D721Med (cell line): ENCODE data around the gene TMUB1.

Experiments used
- DNase-seq: peaks from one replicate; pipeline ENCODE4 v3.0.0; 2011; ENCODE audit warnings: low spot score; ENCODE audit not compliant: insufficient read length
- FAIRE-seq: peaks from 2 replicates; lab custom pipeline; 2011; peaks lifted over from hg19 to GRCh38; lab: Jason Lieb, UNC
- TF ChIP-seq, protein P1 (sequence below): IDR thresholded peaks from 2 replicates; pipeline ENCODE4 v1.5.1; 2012; ENCODE audit warnings: mild to moderate bottlenecking, control low read depth; ENCODE audit not compliant: insufficient read depth; ENCODE audit errors: missing control alignments

Gene TMUB1

GRCh38 chr7:151034312-151035025, 48.8 kb downstream of the TMUB1 start:
- TF ChIP-seq, protein P1, sequence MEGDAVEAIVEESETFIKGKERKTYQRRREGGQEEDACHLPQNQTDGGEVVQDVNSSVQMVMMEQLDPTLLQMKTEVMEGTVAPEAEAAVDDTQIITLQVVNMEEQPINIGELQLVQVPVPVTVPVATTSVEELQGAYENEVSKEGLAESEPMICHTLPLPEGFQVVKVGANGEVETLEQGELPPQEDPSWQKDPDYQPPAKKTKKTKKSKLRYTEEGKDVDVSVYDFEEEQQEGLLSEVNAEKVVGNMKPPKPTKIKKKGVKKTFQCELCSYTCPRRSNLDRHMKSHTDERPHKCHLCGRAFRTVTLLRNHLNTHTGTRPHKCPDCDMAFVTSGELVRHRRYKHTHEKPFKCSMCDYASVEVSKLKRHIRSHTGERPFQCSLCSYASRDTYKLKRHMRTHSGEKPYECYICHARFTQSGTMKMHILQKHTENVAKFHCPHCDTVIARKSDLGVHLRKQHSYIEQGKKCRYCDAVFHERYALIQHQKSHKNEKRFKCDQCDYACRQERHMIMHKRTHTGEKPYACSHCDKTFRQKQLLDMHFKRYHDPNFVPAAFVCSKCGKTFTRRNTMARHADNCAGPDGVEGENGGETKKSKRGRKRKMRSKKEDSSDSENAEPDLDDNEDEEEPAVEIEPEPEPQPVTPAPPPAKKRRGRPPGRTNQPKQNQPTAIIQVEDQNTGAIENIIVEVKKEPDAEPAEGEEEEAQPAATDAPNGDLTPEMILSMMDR, result no peak
- FAIRE-seq (no peak), DNase-seq (no peak)

GRCh38 chr7:151033864-151034249, 49.4 kb downstream of the TMUB1 start:
- FAIRE-seq (no peak), DNase-seq (no peak)
- TF ChIP-seq, protein P1, result no peak

DNA sequence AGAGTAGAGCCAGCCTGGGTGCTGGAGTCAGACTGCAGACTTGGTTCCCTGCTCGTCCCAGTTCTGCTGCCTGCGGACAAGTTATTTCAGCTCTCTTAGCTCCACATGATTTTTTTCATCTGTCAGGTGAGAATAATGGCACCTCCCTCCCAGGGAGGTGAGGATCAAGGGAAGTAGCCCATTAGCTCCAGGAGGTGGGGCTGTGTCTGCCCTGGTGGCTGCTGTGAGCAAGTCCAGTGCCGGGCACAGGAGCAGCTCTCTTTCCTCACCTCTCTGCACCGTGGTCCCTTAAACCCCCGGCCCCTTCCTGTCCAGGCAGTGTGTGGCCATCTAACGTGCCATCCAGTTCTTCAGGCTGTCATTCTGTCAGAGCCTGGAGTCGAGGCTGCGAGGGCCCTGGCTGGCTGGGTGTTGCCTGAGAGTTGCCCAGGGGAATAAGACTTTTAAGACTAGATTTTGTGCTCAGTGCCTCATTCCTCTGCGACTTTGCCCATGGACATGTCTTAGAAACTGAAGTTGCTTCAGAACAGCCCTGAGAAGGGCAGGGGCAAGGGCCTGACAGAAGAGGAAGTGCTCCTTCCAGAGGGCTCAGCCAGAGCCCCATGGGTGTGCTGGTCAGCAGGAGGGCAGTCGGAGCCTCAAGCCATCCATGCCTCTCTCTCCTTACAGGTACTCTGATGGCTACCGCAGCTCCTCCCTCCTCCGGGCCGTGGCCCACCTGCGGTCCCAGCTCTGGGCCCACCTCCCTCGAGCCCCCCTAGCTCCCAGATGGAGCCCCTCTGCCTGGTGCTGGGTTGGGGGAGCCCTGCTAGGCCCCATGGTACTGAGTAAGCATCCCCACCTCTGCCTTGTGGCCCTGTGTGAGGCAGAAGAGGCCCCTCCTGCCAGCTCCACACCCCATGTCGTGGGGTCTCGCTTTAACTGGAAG, 50.1 kb downstream of the TMUB1 start:
- FAIRE-seq, result no peak
- TF ChIP-seq, protein P1, result no peak
- no peak for DNase-seq
